Rectal smooth muscle tissue (tissue), 1 donor: Measurements from ENCODE around the gene NR1I3.

ENCODE experiments used
- H3K27ac ChIP-seq: one replicate; pipeline ENCODE4 v1.7.0; 2013; ENCODE audit warnings: low read depth, low read length, inconsistent platforms
- H3K27me3 ChIP-seq: one replicate; pipeline ENCODE4 v1.7.0; 2013; ENCODE audit warnings: low read length; ENCODE audit not compliant: control insufficient read depth, insufficient read depth
- H3K36me3 ChIP-seq: one replicate; pipeline ENCODE4 v1.7.0; 2013; ENCODE audit warnings: low read length; ENCODE audit not compliant: control insufficient read depth, insufficient read depth
- H3K4me1 ChIP-seq: one replicate; pipeline ENCODE4 v1.7.0; 2013; ENCODE audit warnings: low read length; ENCODE audit not compliant: control insufficient read depth, insufficient read depth
- H3K4me3 ChIP-seq: one replicate; pipeline ENCODE4 v1.7.0; 2013; ENCODE audit warnings: low read length
- H3K9ac ChIP-seq: one replicate; pipeline ENCODE4 v1.7.0; 2013; ENCODE audit warnings: low read length

The NR1I3 gene

DNA sequence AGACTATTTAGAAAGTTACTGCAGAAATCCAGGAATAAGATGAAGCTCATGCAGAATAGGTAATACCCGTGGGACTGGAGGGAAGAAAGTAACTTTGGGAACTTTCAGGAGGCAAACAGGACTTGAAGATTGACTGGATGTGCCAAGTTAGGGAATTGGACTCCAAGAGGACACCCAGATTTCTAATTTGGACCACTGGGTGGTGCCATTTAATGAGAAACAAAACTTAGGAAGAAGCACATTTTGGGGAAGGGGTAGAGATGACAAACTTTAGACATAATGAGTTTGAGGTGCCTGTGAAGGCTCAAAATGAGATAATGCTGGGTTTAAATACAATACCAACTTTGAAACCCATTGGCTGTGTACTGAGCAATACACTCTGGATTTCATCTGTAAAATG is 57.4 kb downstream of the NR1I3 start:
- no peaks in the 10 kb centered on the region for H3K27me3 ChIP-seq
- H3K9ac ChIP-seq, result no peak overlapping the region
- no peak overlapping the region for H3K27ac ChIP-seq
- no peak overlapping the region for H3K4me3 ChIP-seq
- peaks cover under 1% of the 10 kb centered on the region for H3K36me3 ChIP-seq
- H3K4me1 ChIP-seq, result peaks cover 9% of the 10 kb centered on the region

DNA sequence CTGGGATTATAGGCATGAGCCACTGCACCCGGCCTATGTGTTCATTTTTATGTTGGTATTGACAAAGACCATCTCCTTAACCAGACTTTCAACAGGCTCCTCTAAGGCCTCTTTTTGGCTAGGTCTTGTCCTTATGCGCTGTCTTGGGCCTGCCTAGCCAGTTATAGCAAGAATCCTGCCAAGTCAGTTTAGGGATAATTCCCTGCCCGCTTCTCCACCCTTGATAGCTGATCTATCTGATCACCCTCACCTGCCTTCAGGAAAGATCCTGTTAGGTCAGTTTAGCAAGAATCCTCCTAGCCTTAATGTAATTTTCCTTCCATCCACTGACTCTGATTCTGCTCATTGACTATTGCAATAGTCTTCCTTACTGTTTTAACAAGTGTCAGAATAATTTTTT is 58.3 kb downstream of the NR1I3 start:
- Histone ChIP-seq H3K36me3 (peaks cover 10% of the 10 kb centered on the region), H3K4me3 (no peak overlapping the region), H3K9ac (no peak overlapping the region), H3K27me3 (no peaks in the 10 kb centered on the region), H3K4me1 (peaks cover 9% of the 10 kb centered on the region), H3K27ac (no peak overlapping the region)
